HG03457 (cell line): ENCODE measurements around the gene MSI2.

Source experiments
- ATAC-seq: cut with Tn5 transposase; IDR thresholded peaks from one replicate; pipeline ENCODE4 v1.9.1; 2021; ENCODE audit warnings: moderate number of reproducible peaks; ENCODE audit not compliant: unreplicated experiment

The MSI2 gene

GRCh38 chr17:57666201-57666870 is 410.0 kb downstream of the MSI2 start:
- ATAC-seq, result no peak

DNA sequence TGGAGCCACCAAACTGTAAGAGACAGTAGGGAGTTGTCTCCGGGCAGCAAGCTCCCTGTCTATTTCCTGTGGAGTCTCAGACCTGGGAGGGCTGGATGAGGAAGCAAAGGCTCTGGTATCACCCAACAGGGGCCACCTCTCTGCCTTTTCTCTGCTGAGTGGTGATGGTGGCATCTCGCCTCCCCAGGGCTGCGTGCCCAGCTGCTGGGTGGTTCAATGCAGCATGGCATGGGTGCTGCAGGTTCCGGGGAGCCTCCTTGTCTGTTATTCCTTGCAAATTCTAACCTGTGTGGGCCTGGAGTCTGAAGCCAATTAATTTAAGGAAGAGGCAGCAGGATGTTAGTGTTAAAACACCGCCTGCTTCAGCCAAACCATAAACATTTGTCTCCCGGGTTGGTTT is 410.6 kb downstream of the MSI2 start:
- no peak for ATAC-seq

DNA sequence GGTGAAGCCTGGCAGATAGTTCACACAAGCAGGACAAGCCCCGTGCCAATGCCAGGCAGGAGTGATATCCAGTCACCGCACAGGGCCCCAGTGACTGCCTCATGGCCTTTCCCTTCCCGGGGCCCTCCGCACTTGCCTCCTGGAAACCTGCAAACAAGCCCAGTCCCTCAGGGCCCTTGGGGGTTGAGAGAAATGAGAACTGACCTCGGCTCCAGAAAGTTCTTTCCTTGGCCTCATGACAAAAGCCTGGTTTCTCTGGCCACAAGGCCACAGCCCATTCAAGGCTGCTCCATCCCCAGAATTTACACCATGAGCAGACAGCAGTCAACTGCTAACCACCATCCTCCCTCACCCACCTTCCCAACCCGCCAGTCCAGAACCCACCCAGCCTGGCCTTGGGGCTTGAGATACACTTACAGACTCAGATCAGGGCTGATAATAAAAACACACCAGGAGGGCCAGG is 411.2 kb downstream of the MSI2 start:
- no peak for ATAC-seq

DNA sequence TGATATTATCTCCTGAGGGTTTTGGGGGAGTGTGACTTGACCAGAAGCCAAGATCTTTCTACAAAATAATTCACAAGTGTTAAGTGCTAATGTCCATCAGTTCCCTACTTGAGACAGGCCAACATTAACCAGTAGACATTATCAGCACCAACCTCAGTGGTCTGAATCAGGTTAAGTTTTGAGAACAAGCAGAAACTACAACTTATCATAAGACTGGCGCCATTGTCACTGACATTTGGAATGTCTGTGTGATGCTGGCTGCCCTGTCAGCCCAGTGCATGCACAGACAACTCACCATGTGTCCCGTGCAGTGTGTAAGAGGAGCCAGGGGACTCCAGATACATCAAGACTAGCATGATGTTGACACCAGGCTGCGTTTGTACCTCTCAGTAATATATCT is 412.0 kb downstream of the MSI2 start:
- no peak for ATAC-seq

GRCh38 chr17:57669671-57670529 is 413.6 kb downstream of the MSI2 start:
- no peak for ATAC-seq

- no peak for ATAC-seq
Measured at GRCh38 chr17:57670769-57671569, 414.6 kb downstream of the MSI2 start.

DNA sequence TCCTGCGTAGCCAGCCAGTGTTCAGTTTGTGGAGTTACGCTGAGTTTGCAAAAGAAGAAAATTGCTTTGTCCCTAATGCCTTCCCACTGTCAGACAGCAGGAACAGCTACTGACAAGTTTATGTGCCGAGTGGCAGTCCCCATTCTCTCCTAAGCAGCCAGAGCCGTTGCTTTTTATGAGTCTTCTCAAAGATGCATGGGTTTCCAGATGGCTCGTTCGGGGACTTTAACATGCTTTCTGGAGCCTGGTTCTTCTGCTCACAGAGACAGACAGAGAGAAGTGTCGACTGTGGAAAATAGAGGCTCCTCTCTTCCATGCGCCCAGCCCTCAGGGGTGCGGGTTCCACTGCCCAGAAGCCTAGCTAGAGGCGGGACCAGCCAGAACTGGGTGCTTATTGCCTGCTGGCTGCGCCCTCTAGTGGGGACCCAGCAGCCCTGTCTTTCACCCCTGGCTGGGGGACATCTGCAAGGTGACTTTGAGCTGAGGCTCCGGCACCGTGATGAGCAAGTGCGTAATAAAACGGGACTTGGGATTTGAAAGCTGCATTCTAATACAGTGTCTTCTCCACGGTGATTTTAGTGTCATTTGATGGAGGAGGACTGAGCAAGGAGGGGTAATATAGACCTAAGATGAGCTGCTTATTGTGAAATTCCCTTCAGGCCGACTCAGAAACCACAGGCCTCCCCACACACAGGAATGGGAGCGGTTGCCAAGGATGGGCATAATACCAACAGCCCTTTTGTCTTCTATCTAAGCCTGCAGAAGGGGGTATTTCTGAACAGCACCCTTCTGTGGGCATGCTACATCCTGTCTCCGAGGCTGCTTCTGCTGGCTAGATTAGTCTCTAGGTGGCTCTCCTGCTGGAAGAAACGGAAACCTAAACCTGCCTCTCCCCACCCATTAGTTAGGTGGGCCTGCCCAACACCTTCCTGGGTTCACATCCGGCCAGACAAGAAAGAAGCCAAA is 415.6 kb downstream of the MSI2 start:
- ATAC-seq, result no peak

- ATAC-seq, result no peak
Measured at GRCh38 chr17:57672971-57673370, 416.6 kb downstream of the MSI2 start.

DNA sequence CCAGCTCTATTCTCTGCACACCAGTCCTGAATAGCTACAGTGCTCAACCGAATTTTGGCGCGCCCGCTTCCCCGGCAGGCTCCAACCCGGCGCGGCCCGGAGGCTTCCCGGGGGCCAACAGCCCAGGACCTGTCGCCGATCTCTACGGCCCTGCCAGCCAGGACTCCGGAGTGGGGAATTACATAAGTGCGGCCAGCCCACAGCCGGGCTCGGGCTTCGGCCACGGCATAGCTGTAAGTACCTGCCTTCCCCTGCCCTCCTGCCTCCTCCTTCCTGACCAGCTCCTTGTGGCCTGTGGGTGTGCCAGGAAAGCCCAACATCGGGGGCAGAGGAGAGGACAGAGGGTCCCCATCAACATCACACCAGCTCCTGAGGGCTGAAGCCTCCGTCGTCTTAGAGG is 418.6 kb downstream of the MSI2 start:
- ATAC-seq, result no peak

DNA sequence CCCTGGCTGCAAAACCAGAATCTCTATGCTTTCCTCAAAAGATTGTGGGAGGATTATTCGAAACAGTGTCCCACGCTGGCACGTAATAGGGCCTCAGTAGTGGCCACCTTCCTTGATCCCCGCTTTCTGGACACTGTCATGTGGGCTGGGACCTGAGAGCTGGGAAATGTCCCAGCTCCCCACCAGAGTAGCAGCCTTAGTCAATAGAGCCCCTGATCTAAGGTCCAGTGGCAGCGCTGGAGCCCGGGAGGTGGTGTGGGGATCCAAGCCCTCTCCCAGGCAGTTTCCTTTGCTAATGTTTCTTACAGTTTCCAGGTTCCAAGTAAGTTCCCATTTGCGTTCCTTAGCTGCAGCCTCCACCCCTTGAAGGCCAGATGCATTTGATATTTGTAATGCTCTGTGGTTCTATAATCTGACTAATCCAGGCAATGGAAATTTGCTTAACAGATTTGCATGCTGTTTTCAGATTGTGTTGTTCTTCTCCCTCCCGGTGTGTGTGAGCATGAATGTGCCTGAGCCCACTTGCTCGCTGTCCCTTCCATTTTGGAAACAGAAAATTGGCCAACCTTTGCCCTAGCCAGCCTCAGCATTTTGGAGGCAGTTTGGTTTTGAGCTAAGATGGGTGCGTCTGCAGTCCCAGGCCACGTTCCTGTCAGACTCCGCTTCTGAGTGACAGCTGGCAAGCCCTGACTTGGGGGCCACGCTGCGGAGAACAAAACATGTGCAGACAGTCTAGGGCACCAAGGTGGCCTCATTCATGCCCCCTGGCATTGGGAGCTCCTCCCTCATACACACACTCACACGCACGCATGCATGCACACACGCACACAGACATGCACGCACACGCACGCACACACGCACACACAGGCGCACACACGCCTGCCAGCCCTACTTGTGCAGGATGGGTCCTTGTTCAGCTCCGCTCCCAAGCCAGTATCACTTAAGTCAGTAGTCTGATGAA is 419.4 kb downstream of the MSI2 start:
- ATAC-seq, result no peak

GRCh38 chr17:57676543-57676942 is 420.2 kb downstream of the MSI2 start:
- ATAC-seq, result no peak

GRCh38 chr17:57677301-57677700 is 421.0 kb downstream of the MSI2 start:
- ATAC-seq, result no peak

DNA sequence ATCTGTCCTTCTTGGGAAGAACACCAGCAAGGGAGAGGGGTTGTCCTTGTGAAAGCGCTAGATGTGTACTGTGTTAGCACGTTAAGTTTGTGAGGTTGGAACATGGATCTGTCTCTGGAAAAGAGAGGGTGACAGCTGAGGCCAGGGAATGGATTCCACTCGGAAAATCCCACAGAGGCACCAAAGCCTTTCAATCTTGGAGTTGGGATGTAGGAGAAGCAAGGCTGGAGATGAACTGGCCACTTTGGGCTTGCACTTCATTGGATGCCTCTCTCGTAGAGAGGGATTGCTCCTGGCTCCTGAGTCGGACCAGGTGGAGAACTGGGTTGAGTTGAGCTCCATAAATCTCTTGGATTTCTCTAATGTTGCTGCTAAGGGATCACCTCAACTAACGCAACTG is 421.5 kb downstream of the MSI2 start:
- no peak for ATAC-seq

- ATAC-seq, result no peak
Measured at GRCh38 chr17:57678393-57678792, 422.1 kb downstream of the MSI2 start.

DNA sequence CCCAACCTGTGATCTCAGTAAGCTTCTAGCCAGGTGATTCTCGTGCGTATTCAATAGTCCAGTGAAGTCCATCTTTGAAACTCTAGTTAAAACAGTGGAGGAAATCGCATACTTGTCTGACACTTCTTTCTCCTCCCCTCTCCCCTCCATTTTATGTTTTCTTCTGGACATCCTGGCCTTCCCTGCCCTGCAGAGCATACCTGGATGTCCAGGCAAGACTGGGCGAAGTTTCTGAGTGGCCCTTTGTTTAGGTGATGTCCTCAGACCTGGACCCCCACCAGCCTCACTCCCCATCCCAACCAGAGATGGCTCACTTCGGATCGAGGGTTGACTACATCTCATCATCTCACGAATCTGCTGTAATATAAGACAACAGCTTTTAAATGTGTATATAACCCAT is 423.0 kb downstream of the MSI2 start:
- ATAC-seq, result no peak

DNA sequence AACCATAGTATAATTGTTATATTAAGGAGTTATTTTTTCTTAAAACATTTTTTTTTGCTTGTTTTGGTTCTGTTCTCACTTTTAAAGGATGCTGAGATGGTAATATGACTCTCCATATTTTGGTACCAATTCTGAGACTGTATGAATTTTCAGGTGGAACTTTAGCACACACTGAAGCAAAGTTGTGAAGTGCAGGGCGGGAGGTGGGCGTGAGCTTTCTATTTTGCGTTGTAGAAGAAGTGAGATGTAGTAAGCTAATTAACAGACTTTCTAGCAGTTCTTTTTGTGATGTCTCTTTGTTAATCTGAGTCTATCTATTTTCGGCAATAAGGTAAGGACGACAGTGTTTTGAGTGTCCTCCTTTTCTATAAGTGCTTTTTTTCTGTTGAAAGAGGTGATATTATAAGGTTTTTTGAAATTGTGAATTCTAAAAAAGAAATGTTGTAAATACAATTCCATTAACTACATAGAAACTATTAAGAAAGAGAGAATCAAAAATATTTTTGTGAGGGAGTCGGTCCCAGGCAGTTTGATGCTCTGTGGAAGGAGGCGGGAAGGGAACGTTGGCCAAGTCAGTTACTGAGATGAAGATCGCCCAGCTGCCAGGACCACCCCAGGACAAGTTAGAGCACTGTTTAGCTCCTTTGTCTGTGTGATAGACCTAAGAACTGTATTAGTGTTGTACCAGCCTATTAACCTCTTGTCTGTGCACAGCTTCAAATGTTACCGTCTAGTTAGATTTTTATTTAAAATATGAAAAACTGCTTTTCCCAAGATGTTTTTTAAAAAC is 423.8 kb downstream of the MSI2 start:
- no peak for ATAC-seq

- no peak for ATAC-seq
Measured at GRCh38 chr17:57682701-57683100, 426.4 kb downstream of the MSI2 start.

GRCh38 chr17:57684711-57685498 is 428.6 kb downstream of the MSI2 start:
- ATAC-seq, result no peak
